Activated naive CD8-positive, alpha-beta T cell treated with anti-CD3 and anti-CD28 coated beads for 36 hours (primary cell): ENCODE measurements around the gene OR51L1. TPM values are rescaled to one million over a fixed set of nuclear protein-coding genes. Genes with fewer than 3 reads are reported as not detected.
"Not testable (repeated sequence)": the region's sequence is repeated elsewhere in the genome, so short reads cannot be mapped to it uniquely, and the experiment has no call there.

Experiments
- DNase-seq: peaks from one replicate; pipeline ENCODE4 v3.0.0; 2021
- H3K27ac Mint-ChIP-seq: one replicate; pipeline ENCODE4 v1.8.0; 2022; ENCODE audit warnings: mild to moderate bottlenecking, moderate library complexity, mixed read lengths
- H3K27me3 Mint-ChIP-seq: one replicate; pipeline ENCODE4 v1.8.0; 2022; ENCODE audit warnings: mild to moderate bottlenecking, mixed read lengths
- H3K36me3 Mint-ChIP-seq: one replicate; pipeline ENCODE4 v1.8.0; 2021; ENCODE audit warnings: mild to moderate bottlenecking, mixed read lengths
- H3K4me1 Mint-ChIP-seq: one replicate; pipeline ENCODE4 v1.8.0; 2021; ENCODE audit warnings: mixed read lengths
- H3K4me3 Mint-ChIP-seq: one replicate; pipeline ENCODE4 v1.8.0; 2022; ENCODE audit warnings: mild to moderate bottlenecking, moderate library complexity, mixed read lengths
- H3K9me3 Mint-ChIP-seq: one replicate; pipeline ENCODE4 v1.8.0; 2022; ENCODE audit warnings: mixed read lengths
- total RNA-seq, 2 experiments: library from RNA; stranded (reverse); gene quantifications; one replicate each; pipeline ENCODE4 v1.2.3, GENCODE V29; 2021

Gene OR51L1, protein sequence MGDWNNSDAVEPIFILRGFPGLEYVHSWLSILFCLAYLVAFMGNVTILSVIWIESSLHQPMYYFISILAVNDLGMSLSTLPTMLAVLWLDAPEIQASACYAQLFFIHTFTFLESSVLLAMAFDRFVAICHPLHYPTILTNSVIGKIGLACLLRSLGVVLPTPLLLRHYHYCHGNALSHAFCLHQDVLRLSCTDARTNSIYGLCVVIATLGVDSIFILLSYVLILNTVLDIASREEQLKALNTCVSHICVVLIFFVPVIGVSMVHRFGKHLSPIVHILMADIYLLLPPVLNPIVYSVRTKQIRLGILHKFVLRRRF
- not detected for total RNA-seq

DNA sequence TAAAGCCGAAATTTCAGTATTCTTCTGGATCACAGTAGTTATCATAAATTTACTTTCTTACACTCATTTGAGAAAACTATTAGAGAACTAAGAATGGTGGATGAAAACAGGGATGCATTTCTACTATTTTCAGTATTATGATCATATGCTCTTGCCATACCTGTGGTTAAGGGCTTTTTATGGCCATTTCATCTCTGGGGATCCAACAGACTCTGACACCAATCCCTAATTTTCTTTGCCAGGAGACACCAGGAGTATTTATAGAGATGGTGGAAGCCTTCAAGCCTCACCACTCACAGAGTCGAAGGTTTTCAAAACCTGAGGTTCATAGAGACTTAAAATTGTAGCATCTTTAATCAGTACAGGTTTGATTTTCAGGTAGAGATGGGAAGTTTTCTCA is at the start of gene OR51L1:
TSS of gene OR51L1 (plus strand) at position 301 of the 400 bp plus-strand sequence. CDS start 4,132 bp downstream, outside the sequence.
- Mint-ChIP-seq H3K27ac (no peak within 1 kb of the TSS), H3K4me1 (no peaks in the 10 kb centered on the region), H3K9me3 (no peaks in the 10 kb centered on the region), H3K4me3 (no peak within 1 kb of the TSS), H3K27me3 (no peaks in the 10 kb centered on the region), H3K36me3 (no peaks in the 10 kb centered on the region)
- DNase-seq: no peak

DNA sequence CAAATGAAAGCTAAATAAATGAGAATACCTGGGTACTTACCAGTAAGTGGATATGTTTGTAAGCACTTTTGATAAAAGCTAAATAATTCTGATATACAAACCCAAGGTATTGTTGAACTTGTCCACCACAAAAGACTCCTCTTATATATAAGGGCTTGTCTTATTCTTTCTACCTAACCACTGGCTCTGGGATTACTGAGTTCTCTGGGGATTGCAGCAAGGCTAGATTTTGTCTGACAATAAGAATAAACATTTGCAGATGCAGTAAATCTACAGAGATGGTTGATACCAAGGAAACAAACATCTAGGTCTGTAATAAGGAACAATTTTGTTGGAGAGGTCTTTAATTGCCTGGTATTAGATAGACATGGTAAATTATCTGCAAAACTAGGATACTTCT is 47.1 kb upstream of the OR51L1 start, which contains the start of gene OR51A4:
TSS of gene OR51A4 (minus strand) at position 101 of the 400 bp plus-strand sequence. CDS start 505 bp downstream, outside the sequence.
- no peak for DNase-seq
- no peaks in the 10 kb centered on the region for H3K4me1 Mint-ChIP-seq
- no peaks in the 10 kb centered on the region for H3K9me3 Mint-ChIP-seq
- no peak within 1 kb of the TSS for H3K27ac Mint-ChIP-seq
- H3K36me3 Mint-ChIP-seq: no peaks in the 10 kb centered on the region
- H3K4me3 Mint-ChIP-seq: no peak within 1 kb of the TSS
- no peaks in the 10 kb centered on the region for H3K27me3 Mint-ChIP-seq

DNA sequence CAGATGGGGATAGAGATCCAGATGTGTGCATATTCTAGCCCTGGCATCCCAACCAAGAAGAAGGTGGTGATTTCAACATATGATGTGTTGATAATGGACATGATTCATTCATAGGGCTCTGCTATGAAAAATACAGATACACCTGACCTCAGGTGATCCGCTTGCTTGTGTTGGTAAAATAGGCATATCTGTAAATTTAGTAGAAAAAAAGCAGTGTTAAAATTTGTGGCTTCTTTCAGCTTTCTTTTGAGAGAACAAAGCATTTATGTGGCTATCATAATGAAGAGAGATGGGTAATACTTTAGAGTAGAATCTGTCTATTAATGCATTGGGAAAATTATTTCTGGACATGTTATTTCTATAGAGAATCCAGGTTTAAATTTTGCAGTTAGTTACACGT is 39.0 kb upstream of the OR51L1 start, which contains the start of gene OR51A2:
TSS of gene OR51A2 (minus strand) at position 101 of the 400 bp plus-strand sequence. CDS start at position 101, 0 bp downstream.
- not testable (repeated sequence) for H3K36me3 Mint-ChIP-seq, H3K27ac Mint-ChIP-seq, H3K9me3 Mint-ChIP-seq, H3K4me3 Mint-ChIP-seq, DNase-seq, H3K4me1 Mint-ChIP-seq
- H3K27me3 Mint-ChIP-seq: peaks cover 13% of the 10 kb centered on the region

DNA sequence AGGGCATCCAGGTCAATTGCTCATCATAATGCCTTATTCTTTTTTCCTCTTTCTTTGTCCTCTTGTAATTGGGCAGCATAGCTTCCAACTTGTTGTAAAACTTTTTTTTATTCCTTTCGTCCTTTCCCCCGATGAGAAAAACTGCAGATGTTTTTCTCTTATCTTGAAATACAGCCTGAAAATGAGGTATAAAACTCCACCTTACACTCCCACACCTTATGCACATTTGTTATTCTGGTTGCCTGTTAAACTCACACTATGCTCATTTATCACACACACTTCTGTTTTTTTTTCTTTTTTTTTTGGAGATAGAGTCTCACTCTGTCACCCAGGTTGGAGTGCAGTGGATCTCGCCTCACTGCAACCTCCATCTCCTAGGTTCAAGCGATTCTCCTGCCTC is 37.3 kb upstream of the OR51L1 start:
- H3K27ac Mint-ChIP-seq: no peak overlapping the region
- no peaks in the 10 kb centered on the region for H3K4me1 Mint-ChIP-seq
- H3K27me3 Mint-ChIP-seq: peaks cover 13% of the 10 kb centered on the region
- no peaks in the 10 kb centered on the region for H3K9me3 Mint-ChIP-seq
- H3K4me3 Mint-ChIP-seq: no peak overlapping the region
- DNase-seq: no peak
- no peaks in the 10 kb centered on the region for H3K36me3 Mint-ChIP-seq

DNA sequence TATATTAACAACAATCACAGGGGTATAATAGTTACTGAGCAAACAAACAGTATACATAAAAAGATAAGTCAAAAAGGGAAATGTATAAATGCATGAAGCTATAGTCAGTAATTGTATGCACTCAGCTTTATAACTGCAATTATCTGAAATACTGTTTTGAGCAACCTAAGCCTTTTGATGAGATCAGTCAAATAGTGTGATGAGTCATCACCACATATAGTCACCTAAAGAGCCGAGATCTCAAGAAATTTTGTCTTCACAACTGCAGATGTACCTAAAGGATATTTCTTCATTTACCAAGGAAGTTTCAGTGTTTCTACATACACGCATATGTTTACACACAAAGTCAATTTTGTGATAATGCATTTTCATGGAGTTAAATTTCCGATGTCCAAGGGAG is 33.8 kb upstream of the OR51L1 start:
- H3K9me3 Mint-ChIP-seq: peaks cover 2% of the 10 kb centered on the region
- H3K27ac Mint-ChIP-seq: no peak overlapping the region
- no peaks in the 10 kb centered on the region for H3K4me1 Mint-ChIP-seq

DNA sequence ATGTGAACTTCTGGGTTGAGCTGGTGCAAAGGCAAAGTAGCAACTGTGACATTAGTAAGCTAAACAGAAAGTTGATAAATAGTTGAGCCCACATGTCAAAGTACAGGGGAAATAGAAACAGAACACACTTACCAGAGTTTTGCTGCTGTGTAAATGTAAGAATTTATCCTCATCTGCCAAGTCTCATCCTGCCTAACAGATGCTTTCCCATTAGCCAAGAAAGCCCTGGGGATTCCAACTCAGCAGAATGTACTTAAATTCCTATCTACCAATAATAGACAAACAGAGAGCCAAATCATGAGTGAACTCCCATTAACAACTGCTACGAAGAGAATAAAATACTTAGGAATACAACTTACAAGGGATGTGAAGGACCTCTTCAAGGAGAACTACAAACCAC is 31.8 kb upstream of the OR51L1 start:
- Mint-ChIP-seq H3K4me1 (no peaks in the 10 kb centered on the region), H3K9me3 (peaks cover 2% of the 10 kb centered on the region), H3K4me3 (no peak overlapping the region), H3K27me3 (peaks cover 9% of the 10 kb centered on the region), H3K27ac (no peak overlapping the region), H3K36me3 (no peaks in the 10 kb centered on the region)
- no peak for DNase-seq

More for the DNA sequence above, 33.8 kb upstream of the OR51L1 start:
- Mint-ChIP-seq H3K4me3 (no peak overlapping the region), H3K36me3 (no peaks in the 10 kb centered on the region), H3K27me3 (peaks cover 13% of the 10 kb centered on the region)
- no peak for DNase-seq

DNA sequence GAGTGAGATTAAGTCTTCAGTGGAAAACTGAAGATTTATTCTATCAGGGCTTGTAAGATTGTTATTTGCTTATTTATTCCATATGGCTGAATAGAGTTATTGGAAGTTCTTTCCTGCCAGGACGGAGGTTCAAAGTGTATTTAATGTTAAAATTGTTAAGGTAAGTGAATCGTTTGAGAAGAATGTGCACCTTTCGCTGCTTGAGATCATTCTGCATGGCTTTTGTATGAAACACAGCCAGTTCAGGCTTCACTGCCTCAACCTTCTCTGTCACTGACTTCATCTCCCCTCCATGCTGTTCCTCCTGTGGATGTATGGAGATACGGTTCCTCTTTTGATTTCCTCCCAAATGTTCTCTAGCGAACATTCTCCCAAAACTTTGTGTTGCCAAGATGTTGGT is 19.2 kb upstream of the OR51L1 start:
- Mint-ChIP-seq H3K27ac (no peak overlapping the region), H3K4me3 (no peak overlapping the region), H3K36me3 (no peaks in the 10 kb centered on the region), H3K27me3 (no peaks in the 10 kb centered on the region), H3K4me1 (no peaks in the 10 kb centered on the region), H3K9me3 (peaks cover 2% of the 10 kb centered on the region)
- DNase-seq: no peak

DNA sequence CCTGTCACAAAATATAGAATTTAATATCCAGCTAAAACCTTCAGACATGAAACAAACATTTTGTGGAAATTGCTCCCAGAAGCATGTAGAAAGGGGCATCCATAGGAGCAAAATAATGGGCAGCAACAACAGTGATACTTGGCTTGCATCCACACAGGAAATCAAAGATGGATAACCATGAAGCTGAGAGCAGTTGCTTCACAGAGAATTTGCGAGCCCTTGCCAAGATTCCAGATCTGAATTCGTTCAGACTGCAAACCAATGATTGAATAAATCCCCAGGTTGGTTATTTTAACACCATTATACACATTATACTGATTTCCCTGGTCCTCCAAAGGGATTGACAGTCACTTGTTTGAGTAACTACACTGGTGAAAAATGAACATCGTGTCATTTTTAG is 15.6 kb upstream of the OR51L1 start:
- Mint-ChIP-seq H3K27me3 (no peaks in the 10 kb centered on the region), H3K4me1 (no peaks in the 10 kb centered on the region), H3K36me3 (no peaks in the 10 kb centered on the region), H3K27ac (no peak overlapping the region), H3K9me3 (peaks cover 2% of the 10 kb centered on the region), H3K4me3 (no peak overlapping the region)
- DNase-seq: no peak

DNA sequence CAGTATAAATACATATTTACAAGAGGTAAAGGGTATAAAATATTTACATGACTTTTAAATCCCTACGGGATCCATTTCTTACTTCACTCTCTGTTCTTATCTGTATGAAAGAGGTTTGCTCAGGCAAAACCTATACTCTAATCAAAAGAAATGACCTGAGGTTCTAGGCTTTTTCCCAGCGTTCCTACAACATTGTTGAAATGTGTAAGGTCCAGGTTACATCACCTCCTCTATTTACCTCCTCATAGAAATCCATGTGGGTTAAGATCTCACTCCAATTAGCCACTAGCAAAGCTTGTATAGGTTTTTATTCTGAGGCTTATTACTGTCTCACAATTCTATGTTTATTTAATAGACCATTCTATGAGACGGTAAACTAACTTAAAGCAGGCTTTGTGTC is 12.0 kb upstream of the OR51L1 start:
- H3K4me1 Mint-ChIP-seq: no peaks in the 10 kb centered on the region

DNA sequence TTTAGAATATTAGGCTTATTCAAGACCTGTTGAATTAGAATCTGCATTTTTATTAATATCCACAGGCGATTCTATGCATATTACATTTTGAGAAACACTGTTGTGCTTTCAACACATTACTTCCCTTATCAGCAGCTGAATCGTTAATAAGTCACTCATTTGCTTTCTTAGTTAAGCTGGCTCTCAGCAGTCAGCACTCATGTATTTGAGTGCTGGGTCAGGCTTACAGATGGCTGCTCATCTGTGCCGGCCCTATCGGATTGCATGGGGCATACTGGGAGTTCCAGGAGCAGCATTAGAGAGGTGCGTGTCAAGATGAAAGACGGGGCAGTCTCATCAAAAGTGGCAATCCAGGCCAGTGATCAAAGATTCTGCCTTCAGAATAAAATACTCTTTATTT is 10.8 kb upstream of the OR51L1 start:
- DNase-seq: no peak
- Mint-ChIP-seq H3K9me3 (no peaks in the 10 kb centered on the region), H3K4me1 (no peaks in the 10 kb centered on the region), H3K36me3 (no peaks in the 10 kb centered on the region), H3K4me3 (no peak overlapping the region), H3K27me3 (peaks cover 3% of the 10 kb centered on the region), H3K27ac (no peak overlapping the region)

More for the DNA sequence above, 12.0 kb upstream of the OR51L1 start:
- H3K27ac Mint-ChIP-seq: no peak overlapping the region
- H3K9me3 Mint-ChIP-seq: peaks cover 2% of the 10 kb centered on the region
- DNase-seq: no peak
- H3K27me3 Mint-ChIP-seq: peaks cover 3% of the 10 kb centered on the region
- H3K36me3 Mint-ChIP-seq: no peaks in the 10 kb centered on the region
- no peak overlapping the region for H3K4me3 Mint-ChIP-seq

DNA sequence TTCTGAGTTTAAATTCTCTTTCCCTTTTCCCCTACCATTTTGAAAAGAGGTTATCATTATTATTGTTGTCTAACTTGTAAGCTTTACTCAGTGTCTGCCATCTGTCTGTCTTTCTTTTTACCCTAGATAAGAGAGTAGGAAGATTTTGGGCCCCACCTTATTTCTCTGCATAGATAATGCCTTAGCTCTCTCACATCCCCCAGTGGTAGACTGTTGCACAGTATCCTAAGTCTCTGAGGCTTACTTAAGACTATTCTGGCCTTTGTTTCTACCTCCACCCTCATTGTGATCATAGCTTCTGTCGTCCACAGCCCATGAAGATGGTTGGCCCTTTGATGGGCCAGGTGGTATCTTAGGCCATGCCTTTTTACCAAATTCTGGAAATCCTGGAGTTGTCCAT is 3.6 kb upstream of the OR51L1 start:
- H3K27me3 Mint-ChIP-seq: no peaks in the 10 kb centered on the region
- no peak overlapping the region for H3K4me3 Mint-ChIP-seq
- no peaks in the 10 kb centered on the region for H3K9me3 Mint-ChIP-seq
- H3K36me3 Mint-ChIP-seq: no peaks in the 10 kb centered on the region
- no peak overlapping the region for H3K27ac Mint-ChIP-seq
- no peaks in the 10 kb centered on the region for H3K4me1 Mint-ChIP-seq
- no peak for DNase-seq

DNA sequence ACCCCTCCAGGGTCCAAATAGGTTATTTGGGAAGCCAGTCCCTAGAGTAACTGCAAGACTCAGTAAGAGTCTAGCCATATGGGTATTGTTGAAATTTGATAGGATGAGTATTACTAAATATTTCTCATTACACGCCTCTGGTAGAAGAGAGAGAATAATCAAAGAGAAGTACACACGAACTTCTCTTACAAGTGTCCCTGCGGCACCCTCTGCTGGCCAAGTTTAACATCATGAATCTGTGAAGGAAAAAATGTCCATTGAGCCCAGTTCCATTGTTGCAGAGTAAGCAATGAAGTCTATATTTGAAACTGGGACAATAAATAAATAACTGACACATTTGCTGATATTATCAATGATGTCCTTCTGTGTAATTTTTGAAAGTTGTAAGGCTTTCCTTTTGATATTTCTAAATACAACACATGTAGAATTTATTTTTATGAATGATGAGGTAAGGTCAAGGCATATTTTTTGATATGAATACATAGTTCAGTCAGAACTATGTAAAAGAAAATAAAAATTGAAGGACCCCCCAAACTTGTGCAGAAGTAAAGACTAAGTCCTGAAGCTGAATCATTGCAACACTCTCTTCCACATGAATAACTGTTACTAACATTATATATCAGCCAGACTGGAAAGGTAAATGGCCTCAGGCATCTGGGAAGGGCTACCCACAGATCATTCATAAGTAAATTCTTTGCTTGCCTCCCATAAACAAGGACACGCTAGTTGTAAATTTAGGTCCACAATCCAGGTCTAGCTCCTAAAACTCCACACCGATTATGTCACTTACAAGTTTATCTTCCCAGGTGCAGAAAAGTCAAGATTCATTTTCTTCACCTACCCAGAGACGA is 10.0 kb downstream of the OR51L1 start:
- H3K36me3 Mint-ChIP-seq: no peaks in the 10 kb centered on the region
- H3K27me3 Mint-ChIP-seq: peaks cover 15% of the 10 kb centered on the region
- no peak overlapping the region for H3K4me3 Mint-ChIP-seq
- H3K27ac Mint-ChIP-seq: no peak overlapping the region
- peak; percentile 6 for DNase-seq
- no peaks in the 10 kb centered on the region for H3K9me3 Mint-ChIP-seq
- H3K4me1 Mint-ChIP-seq: no peaks in the 10 kb centered on the region

DNA sequence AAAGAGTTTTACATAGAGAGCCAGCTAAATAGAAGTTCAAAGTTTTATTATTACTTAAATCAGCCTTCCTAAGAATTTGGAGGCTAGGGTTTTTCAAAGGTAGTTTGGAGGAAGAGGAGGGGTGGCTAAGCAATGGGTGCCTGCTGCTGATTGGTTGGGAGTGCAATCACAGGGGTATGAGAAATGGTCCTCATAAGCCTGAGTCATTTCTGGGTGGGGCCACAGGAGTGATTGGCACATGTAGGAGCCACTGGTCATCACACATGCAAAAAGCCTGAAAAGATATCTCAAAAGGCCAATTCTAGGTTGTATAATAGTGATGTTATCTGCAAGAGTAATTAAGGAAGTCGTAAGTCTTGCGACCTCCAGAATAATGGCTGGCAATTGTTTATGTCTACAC is 12.9 kb downstream of the OR51L1 start:
- H3K4me1 Mint-ChIP-seq: no peaks in the 10 kb centered on the region
- H3K9me3 Mint-ChIP-seq: no peaks in the 10 kb centered on the region
- no peaks in the 10 kb centered on the region for H3K36me3 Mint-ChIP-seq
- peaks cover 15% of the 10 kb centered on the region for H3K27me3 Mint-ChIP-seq
- H3K4me3 Mint-ChIP-seq: no peak overlapping the region
- no peak overlapping the region for H3K27ac Mint-ChIP-seq
- no peak for DNase-seq

DNA sequence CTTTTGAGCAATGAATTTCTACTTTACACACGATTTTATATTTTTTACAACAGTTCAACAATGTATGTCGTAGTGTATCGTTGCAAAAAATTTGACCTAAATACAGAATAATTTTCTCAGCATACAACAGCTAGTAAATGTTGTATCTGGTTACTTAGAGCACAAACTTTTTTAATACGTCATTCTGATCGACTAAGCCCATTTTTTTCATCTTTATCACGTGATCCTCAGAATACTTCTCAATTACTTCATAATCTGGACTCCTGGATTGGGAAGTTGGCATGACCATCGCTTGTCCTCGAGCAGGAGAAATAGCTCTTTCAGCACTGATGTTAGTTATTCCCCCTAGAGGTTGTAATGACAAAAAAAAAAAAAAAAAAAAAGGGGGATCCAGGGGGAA is 16.6 kb downstream of the OR51L1 start:
- no peaks in the 10 kb centered on the region for H3K4me1 Mint-ChIP-seq
- H3K27ac Mint-ChIP-seq: no peak overlapping the region
- no peaks in the 10 kb centered on the region for H3K9me3 Mint-ChIP-seq
- H3K27me3 Mint-ChIP-seq: no peaks in the 10 kb centered on the region
- DNase-seq: no peak
- H3K36me3 Mint-ChIP-seq: no peaks in the 10 kb centered on the region
- H3K4me3 Mint-ChIP-seq: no peak overlapping the region

DNA sequence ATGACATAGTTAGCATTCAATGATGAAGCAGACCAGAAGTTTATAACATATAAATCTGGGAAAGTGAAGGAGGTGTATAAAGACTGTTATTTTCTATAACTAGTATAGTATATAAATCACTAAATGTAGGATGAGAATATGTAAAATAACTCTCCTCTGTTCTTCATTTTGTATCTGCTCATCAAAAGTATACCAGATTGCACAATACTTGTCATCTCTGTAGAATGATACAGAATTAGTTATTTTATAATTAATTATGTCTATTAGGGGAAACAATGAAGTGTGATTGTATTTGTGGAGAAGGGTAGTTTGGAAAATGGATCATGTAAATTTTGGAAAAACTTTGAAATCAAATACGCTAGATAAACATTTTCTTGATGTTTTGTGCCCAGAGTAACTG is 18.4 kb downstream of the OR51L1 start:
- no peaks in the 10 kb centered on the region for H3K9me3 Mint-ChIP-seq
- no peak overlapping the region for H3K27ac Mint-ChIP-seq
- DNase-seq: no peak
- no peaks in the 10 kb centered on the region for H3K4me1 Mint-ChIP-seq
- H3K27me3 Mint-ChIP-seq: no peaks in the 10 kb centered on the region
- no peaks in the 10 kb centered on the region for H3K36me3 Mint-ChIP-seq
- no peak overlapping the region for H3K4me3 Mint-ChIP-seq
